Measurements from ENCODE around the gene ADORA2A.

ADORA2A gene

DNA sequence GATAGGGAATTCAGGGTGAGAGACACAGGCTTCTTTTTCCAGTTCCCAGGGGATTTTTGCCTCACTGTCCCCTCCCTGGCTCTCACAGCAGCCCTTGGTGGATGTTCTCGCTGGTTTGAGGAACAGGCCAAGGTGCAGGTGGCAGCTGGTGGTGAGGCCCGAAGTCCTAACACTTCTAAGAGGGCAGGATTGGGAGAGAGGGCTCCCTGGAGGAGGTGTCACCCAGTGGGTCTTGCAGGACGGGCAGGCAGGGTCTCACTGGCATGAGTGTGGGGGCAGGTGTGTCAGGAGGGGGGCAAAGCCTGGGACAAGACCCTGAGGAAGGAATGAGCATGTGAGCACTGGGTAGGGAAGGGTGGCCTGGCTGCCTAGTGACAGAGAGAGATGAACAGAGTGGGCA is 9.2 kb downstream of the ADORA2A start:
- peaks cover 35% of the 10 kb centered on the region for H3K4me1 ChIP-seq (ENCODE audit: insufficient read depth, low read length)
- no peak overlapping the region for H3K27ac ChIP-seq (ENCODE audit: low read depth, low read length)
- no peak overlapping the region for H3K9ac ChIP-seq (ENCODE audit: low read length)
- H3K36me3 ChIP-seq (ENCODE audit: insufficient read depth, low read length) = no peaks in the 10 kb centered on the region
- H3K4me3 ChIP-seq (ENCODE audit: low read depth in 1 of 2, low read length in 2 of 2) = no peak overlapping the region
- H3K9me3 ChIP-seq (ENCODE audit: low read length) = no peaks in the 10 kb centered on the region
- H3K27me3 ChIP-seq (ENCODE audit: control insufficient read depth in 1 of 2, insufficient read depth in 2 of 2, low read length in 2 of 2) = no peaks in the 10 kb centered on the region

DNA sequence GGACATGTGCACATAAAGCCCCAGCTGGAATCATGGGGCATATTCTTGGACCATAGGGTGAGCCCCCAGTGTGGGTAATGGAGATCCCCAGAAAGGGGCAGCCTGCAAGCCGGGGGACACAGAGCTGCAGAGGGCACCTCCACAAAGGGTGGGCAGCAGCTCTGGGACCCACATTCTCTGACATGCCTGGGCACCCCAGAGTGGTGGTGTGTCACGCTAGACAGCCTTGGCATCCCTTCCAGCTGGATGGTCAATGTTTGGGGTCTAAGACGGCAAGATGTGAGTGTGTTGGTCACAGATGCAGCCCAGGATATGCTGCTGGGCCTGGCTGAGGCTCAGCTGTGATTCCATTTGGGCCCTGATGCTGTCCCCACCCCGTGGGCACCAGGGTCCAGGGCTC is 9.7 kb downstream of the ADORA2A start:
- Histone ChIP-seq H3K27me3 (ENCODE audit: control insufficient read depth in 1 of 2, insufficient read depth in 2 of 2, low read length in 2 of 2) (no peaks in the 10 kb centered on the region), H3K27ac (ENCODE audit: low read depth, low read length) (no peak overlapping the region), H3K4me1 (ENCODE audit: insufficient read depth, low read length) (peaks cover 30% of the 10 kb centered on the region), H3K4me3 (ENCODE audit: low read depth in 1 of 2, low read length in 2 of 2) (no peak overlapping the region), H3K9me3 (ENCODE audit: low read length) (no peaks in the 10 kb centered on the region), H3K36me3 (ENCODE audit: insufficient read depth, low read length) (no peaks in the 10 kb centered on the region), H3K9ac (ENCODE audit: low read length) (no peak overlapping the region)

DNA sequence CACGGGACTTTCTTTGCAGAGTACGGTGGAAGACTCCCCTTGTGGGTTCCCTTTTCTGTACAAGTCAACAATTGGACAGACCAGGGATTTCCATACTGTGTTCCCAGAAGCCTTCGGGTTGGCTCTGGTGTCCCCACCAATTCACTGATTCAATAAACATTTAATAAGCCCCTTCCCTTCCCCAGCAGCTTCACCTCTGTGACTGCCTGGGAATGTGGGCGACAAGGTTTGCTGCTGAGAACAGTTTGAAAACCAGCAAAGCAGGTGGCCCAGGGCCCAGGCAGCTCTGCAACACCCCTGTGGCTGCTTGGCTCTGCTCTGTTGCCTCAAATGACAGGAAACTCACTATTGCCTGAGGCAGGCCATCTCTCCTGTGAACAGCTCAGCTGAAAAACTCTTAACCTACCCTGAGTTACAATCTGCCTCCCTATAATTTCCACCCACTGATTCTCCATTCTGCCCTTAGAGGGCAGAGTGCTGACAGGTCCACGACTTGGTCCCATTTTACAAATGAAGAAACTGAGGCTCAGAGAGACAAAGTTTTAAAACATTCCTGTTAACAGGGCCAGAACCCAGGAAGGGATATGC is 10.4 kb downstream of the ADORA2A start:
- Histone ChIP-seq H3K36me3 (ENCODE audit: insufficient read depth, low read length) (no peaks in the 10 kb centered on the region), H3K4me3 (ENCODE audit: low read depth in 1 of 2, low read length in 2 of 2) (no peak overlapping the region), H3K9ac (ENCODE audit: low read length) (no peak overlapping the region), H3K9me3 (ENCODE audit: low read length) (no peaks in the 10 kb centered on the region), H3K27ac (ENCODE audit: low read depth, low read length) (no peak overlapping the region), H3K27me3 (ENCODE audit: control insufficient read depth in 1 of 2, insufficient read depth in 2 of 2, low read length in 2 of 2) (no peaks in the 10 kb centered on the region), H3K4me1 (ENCODE audit: insufficient read depth, low read length) (peaks cover 22% of the 10 kb centered on the region)

DNA sequence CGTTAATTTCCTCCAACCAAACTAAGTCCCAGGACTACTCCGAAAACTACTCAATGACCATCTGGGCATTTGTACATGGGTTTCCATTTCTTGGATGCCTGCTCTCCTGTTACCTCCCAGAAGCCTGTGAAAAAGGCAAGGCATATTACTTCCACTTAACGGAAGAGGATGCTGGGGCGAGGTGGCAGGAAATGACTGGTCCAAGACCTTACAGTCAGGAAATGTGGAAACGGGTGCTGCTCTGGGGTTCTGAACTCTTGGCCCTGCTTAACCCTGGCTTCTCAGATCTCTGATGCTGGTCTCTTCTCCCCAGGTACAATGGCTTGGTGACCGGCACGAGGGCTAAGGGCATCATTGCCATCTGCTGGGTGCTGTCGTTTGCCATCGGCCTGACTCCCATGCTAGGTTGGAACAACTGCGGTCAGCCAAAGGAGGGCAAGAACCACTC is 12.9 kb downstream of the ADORA2A start:
- H3K36me3 ChIP-seq (ENCODE audit: insufficient read depth, low read length) = no peaks in the 10 kb centered on the region

DNA sequence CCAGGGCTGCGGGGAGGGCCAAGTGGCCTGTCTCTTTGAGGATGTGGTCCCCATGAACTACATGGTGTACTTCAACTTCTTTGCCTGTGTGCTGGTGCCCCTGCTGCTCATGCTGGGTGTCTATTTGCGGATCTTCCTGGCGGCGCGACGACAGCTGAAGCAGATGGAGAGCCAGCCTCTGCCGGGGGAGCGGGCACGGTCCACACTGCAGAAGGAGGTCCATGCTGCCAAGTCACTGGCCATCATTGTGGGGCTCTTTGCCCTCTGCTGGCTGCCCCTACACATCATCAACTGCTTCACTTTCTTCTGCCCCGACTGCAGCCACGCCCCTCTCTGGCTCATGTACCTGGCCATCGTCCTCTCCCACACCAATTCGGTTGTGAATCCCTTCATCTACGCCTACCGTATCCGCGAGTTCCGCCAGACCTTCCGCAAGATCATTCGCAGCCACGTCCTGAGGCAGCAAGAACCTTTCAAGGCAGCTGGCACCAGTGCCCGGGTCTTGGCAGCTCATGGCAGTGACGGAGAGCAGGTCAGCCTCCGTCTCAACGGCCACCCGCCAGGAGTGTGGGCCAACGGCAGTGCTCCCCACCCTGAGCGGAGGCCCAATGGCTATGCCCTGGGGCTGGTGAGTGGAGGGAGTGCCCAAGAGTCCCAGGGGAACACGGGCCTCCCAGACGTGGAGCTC is 13.5 kb downstream of the ADORA2A start:
- no peak overlapping the region for H3K9ac ChIP-seq (ENCODE audit: low read length)
- no peaks in the 10 kb centered on the region for H3K9me3 ChIP-seq (ENCODE audit: low read length)
- H3K27me3 ChIP-seq (ENCODE audit: control insufficient read depth in 1 of 2, insufficient read depth in 2 of 2, low read length in 2 of 2) = no peaks in the 10 kb centered on the region
- H3K36me3 ChIP-seq (ENCODE audit: insufficient read depth, low read length) = no peaks in the 10 kb centered on the region
- H3K4me3 ChIP-seq (ENCODE audit: low read depth in 1 of 2, low read length in 2 of 2) = no peak overlapping the region
- no peak overlapping the region for H3K27ac ChIP-seq (ENCODE audit: low read depth, low read length)
- H3K4me1 ChIP-seq (ENCODE audit: insufficient read depth, low read length) = no peaks in the 10 kb centered on the region

More for the DNA sequence above, 12.9 kb downstream of the ADORA2A start:
- Histone ChIP-seq H3K9ac (ENCODE audit: low read length) (no peak overlapping the region), H3K4me1 (ENCODE audit: insufficient read depth, low read length) (no peaks in the 10 kb centered on the region), H3K27me3 (ENCODE audit: control insufficient read depth in 1 of 2, insufficient read depth in 2 of 2, low read length in 2 of 2) (no peaks in the 10 kb centered on the region), H3K27ac (ENCODE audit: low read depth, low read length) (no peak overlapping the region), H3K4me3 (ENCODE audit: low read depth in 1 of 2, low read length in 2 of 2) (no peak overlapping the region), H3K9me3 (ENCODE audit: low read length) (no peaks in the 10 kb centered on the region)

DNA sequence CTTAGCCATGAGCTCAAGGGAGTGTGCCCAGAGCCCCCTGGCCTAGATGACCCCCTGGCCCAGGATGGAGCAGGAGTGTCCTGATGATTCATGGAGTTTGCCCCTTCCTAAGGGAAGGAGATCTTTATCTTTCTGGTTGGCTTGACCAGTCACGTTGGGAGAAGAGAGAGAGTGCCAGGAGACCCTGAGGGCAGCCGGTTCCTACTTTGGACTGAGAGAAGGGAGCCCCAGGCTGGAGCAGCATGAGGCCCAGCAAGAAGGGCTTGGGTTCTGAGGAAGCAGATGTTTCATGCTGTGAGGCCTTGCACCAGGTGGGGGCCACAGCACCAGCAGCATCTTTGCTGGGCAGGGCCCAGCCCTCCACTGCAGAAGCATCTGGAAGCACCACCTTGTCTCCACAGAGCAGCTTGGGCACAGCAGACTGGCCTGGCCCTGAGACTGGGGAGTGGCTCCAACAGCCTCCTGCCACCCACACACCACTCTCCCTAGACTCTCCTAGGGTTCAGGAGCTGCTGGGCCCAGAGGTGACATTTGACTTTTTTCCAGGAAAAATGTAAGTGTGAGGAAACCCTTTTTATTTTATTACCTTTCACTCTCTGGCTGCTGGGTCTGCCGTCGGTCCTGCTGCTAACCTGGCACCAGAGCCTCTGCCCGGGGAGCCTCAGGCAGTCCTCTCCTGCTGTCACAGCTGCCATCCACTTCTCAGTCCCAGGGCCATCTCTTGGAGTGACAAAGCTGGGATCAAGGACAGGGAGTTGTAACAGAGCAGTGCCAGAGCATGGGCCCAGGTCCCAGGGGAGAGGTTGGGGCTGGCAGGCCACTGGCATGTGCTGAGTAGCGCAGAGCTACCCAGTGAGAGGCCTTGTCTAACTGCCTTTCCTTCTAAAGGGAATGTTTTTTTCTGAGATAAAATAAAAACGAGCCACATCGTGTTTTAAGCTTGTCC is 14.3 kb downstream of the ADORA2A start:
- Histone ChIP-seq H3K4me1 (ENCODE audit: insufficient read depth, low read length) (no peaks in the 10 kb centered on the region), H3K36me3 (ENCODE audit: insufficient read depth, low read length) (no peaks in the 10 kb centered on the region), H3K9ac (ENCODE audit: low read length) (no peak overlapping the region), H3K4me3 (ENCODE audit: low read depth in 1 of 2, low read length in 2 of 2) (no peak overlapping the region), H3K27ac (ENCODE audit: low read depth, low read length) (no peak overlapping the region), H3K9me3 (ENCODE audit: low read length) (no peaks in the 10 kb centered on the region), H3K27me3 (ENCODE audit: control insufficient read depth in 1 of 2, insufficient read depth in 2 of 2, low read length in 2 of 2) (no peaks in the 10 kb centered on the region)

DNA sequence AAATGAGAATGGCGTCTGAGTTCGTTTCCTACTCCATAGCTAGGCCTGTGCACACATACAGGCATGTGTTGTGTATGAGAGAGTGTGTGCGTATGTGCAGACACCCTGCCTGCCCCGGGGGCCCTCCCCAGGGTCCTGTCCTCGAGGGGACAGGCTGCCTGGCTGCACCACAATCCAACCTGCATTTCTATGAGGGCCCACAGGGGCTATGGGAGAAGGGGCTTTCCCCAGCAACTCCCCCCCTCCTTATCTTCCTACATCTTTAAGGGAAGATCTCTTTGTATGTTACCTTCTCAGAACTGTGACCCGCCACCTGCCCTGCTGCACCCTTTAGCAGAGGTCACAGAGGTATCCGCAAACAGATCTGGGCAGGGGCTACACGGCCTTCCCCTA is 14.9 kb downstream of the ADORA2A start:
- H3K9ac ChIP-seq (ENCODE audit: low read length) = no peak overlapping the region
- no peaks in the 10 kb centered on the region for H3K9me3 ChIP-seq (ENCODE audit: low read length)
- no peaks in the 10 kb centered on the region for H3K4me1 ChIP-seq (ENCODE audit: insufficient read depth, low read length)
- no peaks in the 10 kb centered on the region for H3K36me3 ChIP-seq (ENCODE audit: insufficient read depth, low read length)
- H3K27me3 ChIP-seq (ENCODE audit: control insufficient read depth in 1 of 2, insufficient read depth in 2 of 2, low read length in 2 of 2) = no peaks in the 10 kb centered on the region
- no peak overlapping the region for H3K4me3 ChIP-seq (ENCODE audit: low read depth in 1 of 2, low read length in 2 of 2)
- no peak overlapping the region for H3K27ac ChIP-seq (ENCODE audit: low read depth, low read length)

DNA sequence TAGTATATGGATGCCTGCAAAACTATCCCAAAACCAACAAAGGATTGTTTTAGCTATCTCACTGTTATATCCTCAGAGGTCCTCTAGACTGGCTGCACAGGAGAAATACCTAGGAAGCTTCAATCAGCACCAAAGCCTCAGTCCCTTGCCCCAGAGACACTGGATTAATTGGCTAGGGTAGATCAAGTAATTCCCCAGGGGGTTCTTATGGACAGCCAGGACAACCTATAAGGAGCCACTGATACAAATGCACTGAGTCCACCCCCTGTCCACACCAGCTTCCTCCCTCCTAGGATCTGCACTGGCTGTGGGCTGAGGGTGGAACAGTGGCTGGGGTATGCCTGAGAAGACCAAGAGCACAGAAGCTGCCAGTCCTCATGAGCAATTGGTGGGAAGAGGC is 16.3 kb downstream of the ADORA2A start:
- no peaks in the 10 kb centered on the region for H3K4me1 ChIP-seq (ENCODE audit: insufficient read depth, low read length)
- H3K27ac ChIP-seq (ENCODE audit: low read depth, low read length) = no peak overlapping the region
- H3K36me3 ChIP-seq (ENCODE audit: insufficient read depth, low read length) = no peaks in the 10 kb centered on the region
- no peak overlapping the region for H3K9ac ChIP-seq (ENCODE audit: low read length)
- H3K27me3 ChIP-seq (ENCODE audit: control insufficient read depth in 1 of 2, insufficient read depth in 2 of 2, low read length in 2 of 2) = no peaks in the 10 kb centered on the region
- H3K9me3 ChIP-seq (ENCODE audit: low read length) = no peaks in the 10 kb centered on the region
- H3K4me3 ChIP-seq (ENCODE audit: low read depth in 1 of 2, low read length in 2 of 2) = no peak overlapping the region

DNA sequence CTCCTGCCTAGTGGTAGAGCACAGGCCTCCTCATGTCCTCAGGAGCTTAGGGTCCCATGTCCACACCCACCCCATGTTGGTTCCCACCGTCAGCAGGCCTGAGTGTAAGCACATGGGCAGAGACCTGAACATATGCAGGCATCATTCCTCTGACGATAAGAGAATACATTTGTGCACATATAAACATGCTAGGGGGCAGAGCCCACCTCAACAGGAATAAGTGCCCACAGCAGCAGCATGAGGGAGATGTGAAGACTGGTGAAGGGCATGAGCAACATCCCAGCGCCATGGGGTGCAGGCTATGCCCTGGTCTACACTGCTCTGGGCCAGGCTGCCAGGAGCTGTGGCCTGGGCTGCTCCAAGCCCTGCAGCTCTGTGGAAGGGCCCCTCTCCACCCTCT is 16.9 kb downstream of the ADORA2A start:
- Histone ChIP-seq H3K9ac (ENCODE audit: low read length) (no peak overlapping the region), H3K27ac (ENCODE audit: low read depth, low read length) (no peak overlapping the region), H3K4me1 (ENCODE audit: insufficient read depth, low read length) (no peaks in the 10 kb centered on the region), H3K36me3 (ENCODE audit: insufficient read depth, low read length) (no peaks in the 10 kb centered on the region), H3K4me3 (ENCODE audit: low read depth in 1 of 2, low read length in 2 of 2) (no peak overlapping the region), H3K9me3 (ENCODE audit: low read length) (no peaks in the 10 kb centered on the region), H3K27me3 (ENCODE audit: control insufficient read depth in 1 of 2, insufficient read depth in 2 of 2, low read length in 2 of 2) (no peaks in the 10 kb centered on the region)

DNA sequence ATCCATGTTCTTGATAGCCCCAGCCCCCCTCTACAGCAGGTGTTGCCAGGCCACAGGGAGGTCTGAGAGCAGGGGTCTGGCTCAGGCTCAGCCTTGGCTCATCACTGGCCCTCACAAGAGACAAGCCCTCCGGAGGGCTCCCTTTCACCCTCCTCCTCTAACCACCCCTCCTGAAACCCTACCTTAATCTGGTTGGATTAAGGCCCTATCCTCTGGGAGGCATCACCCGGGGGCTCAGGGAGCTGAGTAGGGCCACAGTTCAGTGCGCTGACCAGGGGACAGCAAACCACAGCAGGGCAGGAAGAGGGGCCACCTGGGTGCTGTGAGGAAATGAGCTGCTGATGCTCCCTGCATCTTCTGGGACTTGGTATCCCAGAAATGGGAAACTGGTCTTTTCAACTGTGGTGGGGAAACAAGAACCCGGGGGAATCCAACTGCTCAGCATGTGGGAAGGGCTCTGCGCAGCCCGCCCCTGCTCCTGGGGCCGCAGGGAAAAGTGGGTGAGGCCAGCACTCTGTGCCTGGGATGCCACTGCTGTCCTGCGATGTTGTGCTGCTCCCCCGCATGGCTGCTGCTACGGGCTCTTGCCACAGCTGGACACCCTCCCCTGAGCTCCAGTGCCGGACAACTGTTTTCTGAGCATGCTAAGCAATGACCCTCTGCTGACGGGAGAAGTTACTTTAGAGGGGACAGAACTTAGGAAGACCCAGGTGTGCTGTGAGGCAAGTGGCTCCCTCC is 17.5 kb downstream of the ADORA2A start:
- no peak overlapping the region for H3K27ac ChIP-seq (ENCODE audit: low read depth, low read length)

More for the DNA sequence above, 17.5 kb downstream of the ADORA2A start:
- H3K36me3 ChIP-seq (ENCODE audit: insufficient read depth, low read length) = no peaks in the 10 kb centered on the region
- H3K27me3 ChIP-seq (ENCODE audit: control insufficient read depth in 1 of 2, insufficient read depth in 2 of 2, low read length in 2 of 2) = no peaks in the 10 kb centered on the region
- H3K4me1 ChIP-seq (ENCODE audit: insufficient read depth, low read length) = no peaks in the 10 kb centered on the region
- H3K9ac ChIP-seq (ENCODE audit: low read length) = no peak overlapping the region
- no peak overlapping the region for H3K4me3 ChIP-seq (ENCODE audit: low read depth in 1 of 2, low read length in 2 of 2)
- no peaks in the 10 kb centered on the region for H3K9me3 ChIP-seq (ENCODE audit: low read length)
